ENCODE measurements around the gene CPPED1. TPM values are rescaled to one million over a fixed set of nuclear protein-coding genes. Genes with fewer than 3 reads are reported as not detected.

CPPED1 gene
- total and polyA plus RNA-seq, 2 experiments from 2014 or later, result 6.2 to 7.3 TPM

DNA sequence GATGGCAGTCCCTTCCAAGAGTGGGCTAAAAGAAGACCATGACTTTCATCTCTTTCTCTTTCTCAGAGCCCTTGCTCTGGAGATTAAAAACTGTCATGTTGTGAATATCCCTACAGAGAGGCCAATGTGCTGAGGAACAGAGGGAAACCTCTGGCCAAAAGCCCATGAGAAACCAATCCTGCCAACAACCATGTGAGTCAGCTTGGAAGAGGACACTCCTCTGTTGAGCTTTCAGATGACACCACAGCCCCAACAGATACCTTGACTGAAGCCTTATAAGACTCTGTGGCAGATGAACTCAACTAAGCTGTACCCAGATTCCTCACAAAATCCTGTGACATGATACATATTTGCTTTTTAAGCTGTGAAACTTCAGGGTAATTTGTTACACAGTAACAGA is 19.6 kb downstream of the CPPED1 start (continued):
- no peak for TF ChIP-seq REST (IDR thresholded peaks at IDR 0.05; ENCODE audit: unreplicated experiment)

GRCh38 chr16:12781777-12782176 is 21.9 kb downstream of the CPPED1 start:
- H3K4me1 ChIP-seq (ENCODE audit: insufficient read depth), result no peaks in the 10 kb centered on the region
- H2AFZ ChIP-seq, result no peak overlapping the region
- H3K27me3 ChIP-seq (ENCODE audit: insufficient read depth), result no peaks in the 10 kb centered on the region
- Mint-ChIP-seq H3K36me3 (ENCODE audit: low read depth) (0 out of 3 replicates have a peak, but pooled peaks cover 2% of the 10 kb centered on the region), H3K27me3 (ENCODE audit: insufficient read depth, low read depth, poor library complexity) (no peaks in the 10 kb centered on the region), H3K27ac (no peak overlapping the region), H3K9me3 (no peaks in the 10 kb centered on the region; the same call in 2 of the 3 replicates), H3K4me3 (no peak overlapping the region), H3K4me1 (no peaks in the 10 kb centered on the region)
- TF ChIP-seq, protein P1, sequence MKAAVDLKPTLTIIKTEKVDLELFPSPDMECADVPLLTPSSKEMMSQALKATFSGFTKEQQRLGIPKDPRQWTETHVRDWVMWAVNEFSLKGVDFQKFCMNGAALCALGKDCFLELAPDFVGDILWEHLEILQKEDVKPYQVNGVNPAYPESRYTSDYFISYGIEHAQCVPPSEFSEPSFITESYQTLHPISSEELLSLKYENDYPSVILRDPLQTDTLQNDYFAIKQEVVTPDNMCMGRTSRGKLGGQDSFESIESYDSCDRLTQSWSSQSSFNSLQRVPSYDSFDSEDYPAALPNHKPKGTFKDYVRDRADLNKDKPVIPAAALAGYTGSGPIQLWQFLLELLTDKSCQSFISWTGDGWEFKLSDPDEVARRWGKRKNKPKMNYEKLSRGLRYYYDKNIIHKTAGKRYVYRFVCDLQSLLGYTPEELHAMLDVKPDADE (IDR thresholded peaks at IDR 0.05), result no peak
- TF ChIP-seq, protein P2, sequence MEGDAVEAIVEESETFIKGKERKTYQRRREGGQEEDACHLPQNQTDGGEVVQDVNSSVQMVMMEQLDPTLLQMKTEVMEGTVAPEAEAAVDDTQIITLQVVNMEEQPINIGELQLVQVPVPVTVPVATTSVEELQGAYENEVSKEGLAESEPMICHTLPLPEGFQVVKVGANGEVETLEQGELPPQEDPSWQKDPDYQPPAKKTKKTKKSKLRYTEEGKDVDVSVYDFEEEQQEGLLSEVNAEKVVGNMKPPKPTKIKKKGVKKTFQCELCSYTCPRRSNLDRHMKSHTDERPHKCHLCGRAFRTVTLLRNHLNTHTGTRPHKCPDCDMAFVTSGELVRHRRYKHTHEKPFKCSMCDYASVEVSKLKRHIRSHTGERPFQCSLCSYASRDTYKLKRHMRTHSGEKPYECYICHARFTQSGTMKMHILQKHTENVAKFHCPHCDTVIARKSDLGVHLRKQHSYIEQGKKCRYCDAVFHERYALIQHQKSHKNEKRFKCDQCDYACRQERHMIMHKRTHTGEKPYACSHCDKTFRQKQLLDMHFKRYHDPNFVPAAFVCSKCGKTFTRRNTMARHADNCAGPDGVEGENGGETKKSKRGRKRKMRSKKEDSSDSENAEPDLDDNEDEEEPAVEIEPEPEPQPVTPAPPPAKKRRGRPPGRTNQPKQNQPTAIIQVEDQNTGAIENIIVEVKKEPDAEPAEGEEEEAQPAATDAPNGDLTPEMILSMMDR (conservative IDR thresholded peaks at IDR 0.05; ENCODE audit: low read depth in 2 of 2), result no peak
- TF ChIP-seq EZH2 (IDR thresholded peaks at IDR 0.05; ENCODE audit: low read depth, unreplicated experiment) (no peak), CREB1 (CRISPR knock-in tag; IDR thresholded peaks at IDR 0.05; ENCODE audit: low read depth) (no peak), JUNB (IDR thresholded peaks at IDR 0.05; ENCODE audit: unreplicated experiment) (no peak), POLR2AphosphoS5 (IDR thresholded peaks at IDR 0.05; ENCODE audit: low read depth) (no peak), NANOG (IDR thresholded peaks at IDR 0.05; ENCODE audit: borderline replicate concordance) (no peak), STAT1 (IDR thresholded peaks at IDR 0.05; ENCODE audit: unreplicated experiment) (no peak), ZNF462 (CRISPR knock-in tag; IDR thresholded peaks at IDR 0.05) (no peak), ZNF114 (CRISPR knock-in tag; IDR thresholded peaks at IDR 0.05) (no peak)
- H3K9me2 ChIP-seq (ENCODE audit: insufficient read depth), result no peaks in the 10 kb centered on the region
- ATAC-seq (no peak), DNase-seq (ENCODE audit: low spot score) (no peak)
- no peaks in the 10 kb centered on the region for H3K79me2 ChIP-seq (replicated peaks; ENCODE audit: insufficient read depth)
- H3K27ac ChIP-seq (ENCODE audit: low read depth), result no peak overlapping the region
- no peak overlapping the region for H3K4me2 ChIP-seq
- no peak overlapping the region for H3K4me3 ChIP-seq
- no peaks in the 10 kb centered on the region for H3F3A ChIP-seq (replicated peaks; ENCODE audit: low read depth)
- no peaks in the 10 kb centered on the region for H4K20me1 ChIP-seq (replicated peaks; ENCODE audit: insufficient read depth)
- H3K36me3 ChIP-seq (ENCODE audit: insufficient read depth), result no peaks in the 10 kb centered on the region

Measured in GM23338 (cell line).